Body of pancreas (tissue), 4 donors: ENCODE data around the gene APBA2. TPM values are rescaled to one million over a fixed set of nuclear protein-coding genes. Genes with fewer than 3 reads are reported as not detected.

ENCODE experiments used
- ATAC-seq: fragments of 150-250 bp; one replicate; pipeline ENCODE4 v1.9.1; 2016
- DNase-seq, 4 donors: peaks; one replicate each; pipeline ENCODE4 v3.0.0-alpha.2; 2019
- H3K27ac ChIP-seq, 4 donors: fragments of 200-600 bp; sonication (generic); 1 replicate in 3 of 4; 2 replicates in 1 of 4; pipeline versions ENCODE4 v1.5.1 to v1.6.1; 2016 to 2019; ENCODE audit warnings: mild to moderate bottlenecking in 1 of 4, mixed read lengths in 1 of 4, moderate library complexity in 1 of 4
- H3K27me3 ChIP-seq, 2 donors: fragments of 200-600 bp; sonication (generic); one replicate each; pipeline ENCODE4 v1.6.0; 2016; ENCODE audit warnings: mild to moderate bottlenecking in 1 of 2
- H3K36me3 ChIP-seq, 2 donors: fragments of 200-600 bp; sonication (generic); replicated peaks in 1 of 2; 2 replicates each; pipeline ENCODE4 v1.5.1; 2016; ENCODE audit warnings: low read depth in 2 of 2; ENCODE audit not compliant: insufficient read depth in 1 of 2
- H3K4me1 ChIP-seq: fragments of 200-600 bp; sonication (generic); one replicate; pipeline ENCODE4 v1.6.0; 2016
- H3K4me3 ChIP-seq, 2 donors: fragments of 200-600 bp; sonication (generic); 1 replicate in 1 of 2; 2 replicates in 1 of 2; pipeline ENCODE4 v1.5.1; 2016 to 2019
- H3K9me3 ChIP-seq, 3 donors: fragments of 200-600 bp; sonication (generic); 1 replicate in 2 of 3; 2 replicates in 1 of 3; pipeline ENCODE4 v1.5.1; 2016
- CTCF ChIP-seq, 7 experiments: fragments of 450-650 bp in 4 of 7; fragments of 200-600 bp in 3 of 7; sonication (generic) in 3 of 7; IDR thresholded peaks; one replicate each; pipeline ENCODE4 v1.5.1; 2016 to 2019; ENCODE audit warnings: antibody characterized with exemption in 7 of 7
- POLR2A ChIP-seq, 3 donors: fragments of 450-650 bp; IDR thresholded peaks; one replicate each; pipeline ENCODE4 v1.6.1; 2016; ENCODE audit warnings: antibody characterized with exemption in 3 of 3, mild to moderate bottlenecking in 2 of 3
- WGBS, 2 donors: methylation state at CpG; one replicate each; pipeline ENCODE4 v1.1.5; 2017; 5-methylcytosine and 5-hydroxymethylcytosine counted together
- intact Hi-C: fragments of 100-400 bp; cut with DNase I; formaldehyde crosslinking; loops from one replicate; pipeline ENCODE4 v1.15.1; 2023
- total RNA-seq, 2 donors: library from RNA; depleted of rRNA; stranded (reverse); fragments of >200 nt; gene quantifications; one replicate each; pipeline ENCODE4 v1.1.0, GENCODE V29; 2016

The APBA2 gene
- total RNA-seq, 2 donors from 2014 or later = 13.2 to 29.0 TPM

- Histone ChIP-seq H3K4me3 (no peak overlapping the region), H3K27me3 (no peaks in the 10 kb centered on the region), H3K9me3 (no peaks in the 10 kb centered on the region), H3K36me3 (no peaks in the 10 kb centered on the region), H3K27ac (no peak overlapping the region), H3K4me1 (peaks cover 6% of the 10 kb centered on the region)
- TF ChIP-seq POLR2A (IDR thresholded peaks at IDR 0.05) (no peak), CTCF (IDR thresholded peaks at IDR 0.05) (no peak)
- WGBS, 2 donors = 89 to 96% methylated on average over 2 of the region's 2 CpGs
- ATAC-seq = no peak
- intact Hi-C loops = no loop called here
- no peak for DNase-seq
Observed at GRCh38 chr15:28912422-28912821, 26.6 kb downstream of the APBA2 start.

DNA sequence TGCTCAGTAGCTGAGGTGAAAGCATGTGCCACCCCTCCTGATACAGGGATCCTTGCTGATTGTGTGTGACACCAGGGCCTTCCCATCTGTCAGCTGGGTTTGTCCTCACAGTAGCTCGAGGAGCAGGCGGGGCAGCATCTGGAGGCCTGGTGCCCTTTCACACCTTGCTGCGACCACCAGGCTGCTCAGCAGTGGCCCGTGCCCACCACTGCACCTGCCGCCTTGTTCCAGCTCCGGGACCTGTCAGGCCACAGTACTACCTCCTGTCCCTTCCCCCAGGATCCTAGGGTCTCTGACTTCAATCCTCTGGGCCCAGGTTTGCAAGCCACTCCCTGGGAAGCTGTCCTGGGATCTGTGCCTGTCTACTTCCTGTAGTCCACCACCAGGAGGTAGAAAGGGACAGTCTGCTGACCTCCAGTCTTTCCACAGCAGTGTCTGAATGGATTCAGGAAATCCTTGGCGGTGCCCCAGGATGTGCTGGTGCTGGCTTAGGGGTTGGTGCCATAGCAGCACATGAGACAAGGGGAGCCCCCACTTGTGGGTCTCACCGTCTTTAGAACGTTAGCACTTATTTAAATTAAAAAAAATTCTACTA is 27.5 kb downstream of the APBA2 start:
- peaks cover 6% of the 10 kb centered on the region for H3K4me1 ChIP-seq
- ATAC-seq (no peak), DNase-seq (no peak)
- H3K27me3 ChIP-seq = no peaks in the 10 kb centered on the region
- TF ChIP-seq POLR2A (IDR thresholded peaks at IDR 0.05) (no peak), CTCF (IDR thresholded peaks at IDR 0.05) (no peak)
- intact Hi-C loops = no loop called here
- no peak overlapping the region for H3K4me3 ChIP-seq
- H3K9me3 ChIP-seq = no peaks in the 10 kb centered on the region
- WGBS, 2 donors = 86 to 87% methylated on average over 3 to 9 of the region's 9 CpGs
- no peaks in the 10 kb centered on the region for H3K36me3 ChIP-seq
- no peak overlapping the region for H3K27ac ChIP-seq

GRCh38 chr15:28914046-28914445 is 28.3 kb downstream of the APBA2 start:
- no peak for DNase-seq
- TF ChIP-seq POLR2A (IDR thresholded peaks at IDR 0.05) = no peak
- no peak for TF ChIP-seq CTCF (IDR thresholded peaks at IDR 0.05)
- ATAC-seq = no peak
- H3K4me1 ChIP-seq = peaks cover 6% of the 10 kb centered on the region
- H3K9me3 ChIP-seq = no peaks in the 10 kb centered on the region
- no peaks in the 10 kb centered on the region for H3K36me3 ChIP-seq
- no peaks in the 10 kb centered on the region for H3K27me3 ChIP-seq
- WGBS, 2 donors = 97 to 98% methylated on average over 3 of the region's 3 CpGs
- no peak overlapping the region for H3K4me3 ChIP-seq
- intact Hi-C loops = no loop called here
- H3K27ac ChIP-seq = no peak overlapping the region

GRCh38 chr15:28914483-28915023 is 28.8 kb downstream of the APBA2 start:
- Histone ChIP-seq H3K27ac (no peak overlapping the region), H3K36me3 (no peaks in the 10 kb centered on the region), H3K9me3 (no peaks in the 10 kb centered on the region), H3K27me3 (no peaks in the 10 kb centered on the region), H3K4me3 (no peak overlapping the region), H3K4me1 (peaks cover 6% of the 10 kb centered on the region)
- WGBS, 2 donors = 58 to 62% methylated on average over 15 to 18 of the region's 18 CpGs
- TF ChIP-seq POLR2A (IDR thresholded peaks at IDR 0.05) = no peak
- TF ChIP-seq CTCF (IDR thresholded peaks at IDR 0.05) = no peak
- intact Hi-C loops = no loop called here
- ATAC-seq = no peak
- DNase-seq = peak in 2 of 4 donors; percentile 35 to 57
